HG03039 (cell line): ENCODE results near the gene ORAI2.
A peak's percentile ranks its signal among the peaks of the same experiment; 100 is the strongest.
"Not testable (repeated sequence)": the region's sequence is repeated elsewhere in the genome, so short reads cannot be mapped to it uniquely, and the experiment has no call there.

Experiments
- ATAC-seq: cut with Tn5 transposase; IDR thresholded peaks from one replicate; pipeline ENCODE4 v1.9.1; 2021; ENCODE audit warnings: mild to moderate bottlenecking, moderate library complexity; ENCODE audit not compliant: unreplicated experiment

Gene ORAI2

DNA sequence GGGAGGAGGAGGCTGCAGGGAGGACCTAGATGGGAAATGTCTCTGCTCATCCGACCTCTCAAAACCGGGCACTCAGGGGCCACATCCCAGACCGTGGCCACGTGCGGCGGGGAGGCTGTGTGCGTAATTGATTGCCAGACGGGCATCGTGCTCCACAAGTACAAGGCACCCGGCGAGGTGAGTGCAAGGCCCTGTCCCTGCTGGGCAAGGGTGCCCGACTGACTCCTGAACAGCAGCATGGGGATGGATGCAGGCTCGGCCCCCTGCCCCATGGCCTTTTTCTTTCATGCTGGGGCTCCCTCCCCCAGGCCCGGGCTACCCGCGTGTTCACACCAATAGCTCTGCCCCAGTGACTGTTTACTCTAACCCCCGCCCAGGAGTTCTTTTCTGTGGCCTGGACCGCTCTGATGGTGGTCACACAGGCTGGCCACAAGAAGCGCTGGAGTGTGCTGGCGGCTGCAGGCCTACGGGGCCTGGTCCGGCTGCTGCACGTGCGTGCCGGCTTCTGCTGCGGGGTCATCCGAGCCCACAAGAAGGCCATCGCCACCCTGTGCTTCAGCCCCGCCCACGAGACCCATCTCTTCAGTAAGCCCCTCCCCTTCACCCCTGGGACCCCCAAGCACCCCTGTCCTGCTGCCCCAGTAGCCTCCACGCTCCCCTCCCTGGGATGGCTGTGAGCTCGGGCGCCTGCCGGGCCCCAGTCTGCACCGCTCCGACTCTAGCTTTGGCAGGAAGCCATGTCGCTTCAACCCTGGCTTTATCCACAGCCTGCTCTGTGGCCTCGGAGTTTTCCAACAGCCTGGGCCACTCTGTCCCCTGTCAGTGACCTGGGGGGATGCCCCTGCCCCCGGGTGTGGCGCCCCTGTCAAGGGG is 35.3 kb downstream of the ORAI2 start:
- no peak for ATAC-seq

DNA sequence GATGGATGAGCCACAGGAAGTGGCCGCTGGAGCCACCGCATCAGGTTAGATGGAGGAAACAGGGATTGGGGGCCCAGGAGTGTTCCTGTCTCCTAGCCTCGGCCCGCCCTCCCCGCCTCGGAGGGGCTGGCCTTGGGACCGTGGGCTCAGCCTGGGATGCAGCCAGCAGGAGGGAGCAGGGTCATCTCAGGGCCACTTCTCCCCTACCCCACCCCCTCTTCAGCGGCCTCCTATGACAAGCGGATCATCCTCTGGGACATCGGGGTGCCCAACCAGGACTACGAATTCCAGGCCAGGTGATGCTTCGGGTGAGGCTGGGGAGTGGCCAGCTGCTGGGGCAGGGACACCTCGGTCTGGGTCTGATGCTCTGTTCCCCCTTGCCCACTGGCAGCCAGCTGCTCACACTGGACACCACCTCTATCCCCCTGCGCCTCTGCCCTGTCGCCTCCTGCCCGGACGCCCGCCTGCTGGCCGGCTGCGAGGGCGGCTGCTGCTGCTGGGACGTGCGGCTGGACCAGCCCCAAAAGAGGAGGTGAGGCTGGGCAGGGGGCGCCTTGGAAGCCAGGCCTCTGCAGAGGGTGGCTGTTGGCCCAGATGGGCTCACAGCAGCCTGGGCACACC is 36.1 kb downstream of the ORAI2 start:
- no peak for ATAC-seq

GRCh38 chr7:102469972-102470825 is 36.8 kb downstream of the ORAI2 start:
- ATAC-seq = no peak

- no peak for ATAC-seq
Observed at GRCh38 chr7:102471791-102472125, 38.4 kb downstream of the ORAI2 start.

- ATAC-seq = no peak
Observed at GRCh38 chr7:102472126-102473041, 39.0 kb downstream of the ORAI2 start.

GRCh38 chr7:102473271-102473991 is 40.1 kb downstream of the ORAI2 start:
- no peak for ATAC-seq

GRCh38 chr7:102474116-102474515 is 40.7 kb downstream of the ORAI2 start:
- ATAC-seq = not testable (repeated sequence)

DNA sequence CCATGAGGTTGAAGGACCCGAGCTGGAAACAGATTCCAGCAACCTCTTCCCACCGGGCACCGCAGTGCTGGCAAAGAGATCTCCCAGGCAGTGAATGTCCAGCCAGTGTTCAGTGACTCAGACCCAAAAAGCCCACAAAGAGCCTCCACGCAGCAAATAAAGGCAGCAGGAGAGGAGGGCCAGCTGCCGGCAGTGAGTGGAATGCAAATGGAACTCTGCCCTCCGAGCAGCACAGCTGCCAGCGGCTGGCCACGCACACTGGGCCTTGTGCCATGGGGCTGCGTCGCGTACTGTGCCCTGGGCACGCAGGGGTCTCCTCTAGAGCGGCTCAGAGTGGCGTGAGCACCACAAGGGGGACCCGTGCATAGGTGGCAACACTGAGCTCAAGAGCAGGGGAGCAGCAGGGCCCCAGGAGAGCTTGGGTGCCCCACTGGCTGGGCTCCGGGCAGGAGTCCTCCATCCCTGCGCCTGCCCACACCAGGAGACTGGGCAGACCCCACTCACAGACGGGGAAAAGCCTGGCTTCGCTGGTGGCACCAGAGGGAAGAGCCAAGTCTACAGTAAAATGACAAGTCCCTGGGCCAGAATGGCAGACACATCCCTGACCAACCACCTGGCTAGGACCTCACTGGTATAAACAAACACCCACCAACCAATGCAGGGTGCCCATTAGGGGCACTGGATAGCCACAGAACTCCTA is 41.5 kb downstream of the ORAI2 start:
- ATAC-seq = not testable (repeated sequence)

DNA sequence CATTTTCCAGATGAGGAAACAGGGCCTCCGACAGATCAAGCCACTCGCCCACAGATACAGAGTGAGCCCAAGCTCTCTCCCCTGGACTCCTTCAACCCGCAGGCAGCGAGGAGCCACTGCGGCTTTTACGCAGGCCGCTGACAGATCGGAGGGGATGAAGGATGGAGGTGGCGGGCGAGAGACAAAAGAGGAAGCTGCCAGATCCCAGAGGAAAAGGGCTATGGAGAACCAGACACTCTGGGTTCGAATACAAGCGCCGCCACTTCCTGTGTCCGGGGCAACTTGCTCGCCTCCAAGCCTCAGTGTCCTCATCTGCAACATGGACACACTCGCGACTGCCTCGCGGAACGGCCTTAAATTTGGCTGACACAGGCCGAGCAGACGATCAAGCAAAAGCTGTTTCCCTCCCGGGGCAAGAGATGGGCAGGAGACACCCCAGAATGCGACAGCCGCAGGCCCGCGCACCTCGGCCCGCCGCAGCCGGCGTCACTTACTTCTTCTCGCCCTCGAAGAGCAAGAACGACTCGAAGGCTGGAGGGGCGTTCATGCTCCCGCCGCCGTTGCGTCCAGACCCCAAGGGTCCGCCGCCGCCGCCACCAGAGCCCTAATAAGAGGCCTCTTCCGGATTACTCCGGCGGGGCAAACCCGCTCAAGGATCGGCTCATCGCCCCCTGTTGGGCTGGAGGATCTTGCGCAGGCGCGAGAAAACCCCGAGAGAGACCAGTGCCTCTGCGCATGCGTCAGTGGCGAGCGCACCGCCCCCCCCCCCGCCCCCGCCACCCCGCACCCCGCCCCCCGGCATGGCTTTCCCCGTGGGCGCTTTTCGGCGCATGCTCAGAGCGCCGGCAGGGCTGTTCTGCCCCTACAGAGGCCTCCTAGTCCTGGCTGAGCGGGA is 45.2 kb downstream of the ORAI2 start, which contains the start of gene POLR2J:
TSS of gene POLR2J (minus strand) at position 609 of the 895 bp plus-strand sequence. CDS start at position 547, 62 bp downstream.
- ATAC-seq = peak; percentile 67

DNA sequence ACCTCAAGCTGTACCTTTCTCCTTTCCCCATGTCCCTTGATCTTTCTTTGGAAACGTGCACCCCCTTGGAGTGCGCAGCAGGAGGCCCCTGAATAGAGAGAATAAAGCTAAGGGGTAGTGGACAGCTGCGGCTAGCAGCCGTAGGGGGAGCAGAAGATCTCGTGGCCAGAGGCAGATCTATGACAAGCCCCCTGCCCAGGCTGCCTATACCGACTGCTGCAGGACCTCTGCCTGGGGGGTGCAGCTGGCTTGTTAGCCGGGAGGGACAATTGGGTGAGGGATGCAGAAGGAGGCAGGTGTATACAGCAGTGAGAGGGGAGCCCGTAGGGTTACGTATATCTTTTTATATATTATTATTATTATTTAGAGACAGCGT is 45.8 kb downstream of the ORAI2 start:
- ATAC-seq = peak; percentile 30

DNA sequence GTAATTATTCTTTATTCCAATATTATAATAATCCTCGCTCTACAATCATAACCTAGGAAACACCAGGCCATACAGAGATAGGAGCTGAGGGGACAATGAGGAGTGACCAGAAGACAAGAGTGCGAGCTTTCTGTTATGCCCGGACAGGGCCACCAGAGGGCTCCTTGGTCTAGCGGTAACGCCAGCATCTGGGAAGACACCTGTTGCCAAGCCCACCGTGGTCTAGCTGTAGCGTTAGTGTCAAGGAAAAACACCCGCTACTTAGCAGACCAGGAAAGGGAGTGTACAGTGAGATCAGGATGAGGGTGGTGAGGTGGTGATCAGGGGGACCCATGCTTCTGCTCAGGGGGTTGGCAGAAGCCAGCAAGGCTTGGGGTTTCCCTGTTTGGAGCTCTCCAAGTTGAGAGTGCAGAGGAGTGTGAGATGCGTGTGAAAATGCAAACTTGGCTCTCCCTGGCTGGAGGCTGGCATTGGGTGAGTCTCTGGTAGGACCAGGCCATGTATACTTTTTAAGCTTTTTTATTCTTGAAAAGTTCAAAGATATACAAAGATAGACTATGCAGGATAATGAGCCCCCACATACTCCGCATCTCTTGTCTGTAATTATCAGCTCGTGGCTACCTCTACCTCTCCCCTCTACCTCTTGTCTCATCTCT is 46.7 kb downstream of the ORAI2 start:
- ATAC-seq = not testable (repeated sequence)

GRCh38 chr7:102481962-102482361 is 48.6 kb downstream of the ORAI2 start:
- ATAC-seq = not testable (repeated sequence)

DNA sequence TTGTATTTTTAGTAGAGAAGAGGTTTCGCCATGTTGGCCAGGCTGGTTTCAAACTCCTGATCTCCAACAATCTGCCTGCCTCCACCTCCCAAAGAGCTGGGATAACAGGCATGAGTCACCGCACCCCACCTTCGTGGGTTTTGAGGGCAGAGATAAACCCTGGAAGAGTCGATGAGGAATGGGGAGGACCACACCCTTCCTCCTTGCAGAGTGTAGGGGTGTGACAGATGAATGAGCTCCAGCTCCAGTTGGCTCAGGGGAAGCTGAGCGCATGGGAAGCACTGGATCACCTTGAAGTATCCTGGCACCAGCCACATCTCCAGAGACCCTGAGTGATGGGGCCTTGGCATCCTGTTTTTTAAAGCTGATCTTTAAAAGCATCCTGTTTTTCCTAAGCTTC is 50.9 kb downstream of the ORAI2 start:
- ATAC-seq = not testable (repeated sequence)

DNA sequence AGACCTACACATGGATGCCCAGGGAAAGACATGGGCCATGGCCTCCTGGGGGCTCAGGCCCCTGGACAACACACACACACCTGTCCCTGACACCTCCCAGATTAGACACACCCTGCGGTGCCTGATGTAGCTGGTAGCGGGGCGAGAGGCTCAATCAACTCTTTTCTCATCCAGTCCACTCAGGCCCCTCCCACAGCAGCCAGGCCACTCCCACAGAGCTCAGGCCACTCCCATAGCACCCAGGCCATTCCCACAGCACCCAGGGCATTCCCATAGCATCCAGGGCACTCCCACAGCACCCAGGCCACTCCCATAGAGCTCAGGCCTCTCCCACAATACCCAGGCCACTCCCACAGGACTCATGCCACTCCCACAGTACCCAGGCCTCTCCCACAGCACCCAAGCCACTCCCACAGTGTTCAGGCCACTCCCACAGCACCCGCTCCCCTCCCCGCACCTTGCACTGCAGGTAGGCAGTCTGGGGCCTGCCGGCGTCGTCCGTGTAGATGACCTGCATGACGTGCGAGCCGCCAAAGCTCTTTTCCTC is 57.2 kb downstream of the ORAI2 start:
- not testable (repeated sequence) for ATAC-seq

DNA sequence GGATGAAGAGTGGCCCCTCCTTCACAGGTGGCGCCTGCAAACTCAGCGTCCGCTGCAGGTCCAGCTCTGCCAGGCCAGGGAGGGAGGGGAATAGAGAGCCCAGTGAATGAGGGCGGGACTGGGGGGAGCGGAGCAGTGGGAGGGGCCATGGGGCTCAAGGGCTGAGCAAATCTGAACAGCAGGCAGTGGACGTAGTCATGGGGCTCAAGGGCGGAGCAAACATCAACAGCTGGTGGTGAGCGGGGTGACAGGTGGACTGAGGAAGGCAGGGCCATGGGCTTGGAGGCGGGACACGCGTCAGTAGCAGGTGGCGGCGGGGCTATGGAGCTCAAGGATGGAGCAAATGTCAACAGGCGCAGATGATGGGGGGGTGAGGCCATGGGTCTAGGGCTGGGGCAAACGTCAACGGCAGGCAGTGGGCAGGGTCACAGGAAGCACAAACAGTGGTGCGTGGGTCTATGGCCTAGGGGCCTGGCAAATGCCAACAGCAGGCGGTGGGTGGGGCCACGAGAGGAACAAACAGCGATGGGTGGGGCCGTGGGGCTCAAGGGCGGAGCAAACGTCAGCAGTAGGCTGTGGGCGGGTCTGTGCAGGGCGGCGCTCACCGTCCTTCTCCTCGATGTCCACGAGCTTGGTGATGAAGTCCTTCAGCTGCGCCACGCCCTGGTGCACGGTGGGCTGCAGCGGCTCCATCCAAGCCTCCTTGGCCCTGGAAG is 60.0 kb downstream of the ORAI2 start:
- not testable (repeated sequence) for ATAC-seq

DNA sequence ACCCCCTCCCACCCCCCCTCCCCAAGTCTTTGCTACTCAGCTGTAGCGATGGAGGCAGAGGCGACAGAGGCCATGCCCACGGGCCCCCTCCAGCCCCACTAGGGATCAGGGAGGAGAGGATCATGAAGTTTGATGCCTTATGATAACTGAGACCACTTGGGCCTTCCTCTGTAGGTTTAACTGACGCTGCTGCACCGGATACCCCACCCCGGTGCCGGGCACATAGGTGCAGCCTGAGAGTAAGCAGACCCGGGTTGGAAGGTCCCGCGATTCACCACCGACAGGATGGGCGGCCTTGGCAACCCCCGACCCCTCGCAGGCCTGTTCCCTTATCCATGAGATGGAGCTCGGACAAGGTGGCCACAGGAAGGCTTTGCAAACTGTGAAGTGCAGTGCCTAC is 60.7 kb downstream of the ORAI2 start:
- not testable (repeated sequence) for ATAC-seq
